GM19023 (cell line): ENCODE results near the gene HECW1.
A peak's percentile ranks its signal among the peaks of the same experiment; 100 is the strongest.
"Not testable (repeated sequence)": the region's sequence is repeated elsewhere in the genome, so short reads cannot be mapped to it uniquely, and the experiment has no call there.

Source experiments
- ATAC-seq: cut with Tn5 transposase; IDR thresholded peaks from one replicate; pipeline ENCODE4 v1.9.1; 2021; ENCODE audit warnings: mild to moderate bottlenecking, moderate library complexity; ENCODE audit not compliant: unreplicated experiment

Gene HECW1

GRCh38 chr7:43302773-43303460 lies 190.5 kb downstream of the HECW1 start:
- no peak for ATAC-seq

- ATAC-seq = no peak
Observed at GRCh38 chr7:43303740-43304241, 191.3 kb downstream of the HECW1 start.

- ATAC-seq = no peak
Observed at GRCh38 chr7:43306404-43306803, 194.0 kb downstream of the HECW1 start.

- no peak for ATAC-seq
Observed at GRCh38 chr7:43307522-43307921, 195.1 kb downstream of the HECW1 start.

GRCh38 chr7:43308913-43309705 lies 196.7 kb downstream of the HECW1 start:
- ATAC-seq = peak; percentile 64

GRCh38 chr7:43309706-43310022 lies 197.2 kb downstream of the HECW1 start:
- ATAC-seq = peak; percentile 19

- ATAC-seq = no peak
Observed at GRCh38 chr7:43311052-43311451, 198.6 kb downstream of the HECW1 start.

GRCh38 chr7:43311694-43312093 lies 199.2 kb downstream of the HECW1 start:
- no peak for ATAC-seq

- no peak for ATAC-seq
Observed at GRCh38 chr7:43313628-43314378, 201.4 kb downstream of the HECW1 start.

- no peak for ATAC-seq
Observed at GRCh38 chr7:43314379-43315158, 202.1 kb downstream of the HECW1 start.

GRCh38 chr7:43317075-43317474 lies 204.6 kb downstream of the HECW1 start:
- ATAC-seq = no peak

GRCh38 chr7:43318188-43318770 lies 205.8 kb downstream of the HECW1 start:
- ATAC-seq = no peak

- no peak for ATAC-seq
Observed at GRCh38 chr7:43325595-43325994, 213.1 kb downstream of the HECW1 start.

- no peak for ATAC-seq
Observed at GRCh38 chr7:43328336-43328735, 215.9 kb downstream of the HECW1 start.

- ATAC-seq = no peak
Observed at GRCh38 chr7:43328785-43329380, 216.4 kb downstream of the HECW1 start.

- ATAC-seq = no peak
Observed at GRCh38 chr7:43332193-43332796, 219.8 kb downstream of the HECW1 start.

GRCh38 chr7:43337191-43337590 lies 224.7 kb downstream of the HECW1 start:
- ATAC-seq = no peak

- ATAC-seq = no peak
Observed at GRCh38 chr7:43337811-43338210, 225.4 kb downstream of the HECW1 start.

GRCh38 chr7:43341132-43341531 lies 228.7 kb downstream of the HECW1 start:
- no peak for ATAC-seq

GRCh38 chr7:43343417-43343816 lies 231.0 kb downstream of the HECW1 start:
- ATAC-seq = not testable (repeated sequence)
